Astrocyte (in vitro differentiated cells and primary cell): ENCODE measurements around the gene WNT9B. TPM values are rescaled to one million over a fixed set of nuclear protein-coding genes. Genes with fewer than 3 reads are reported as not detected.

Experiments
- DNase-seq: peaks from one replicate; pipeline ENCODE4 v3.0.0-alpha.2; 2010; ENCODE audit warnings: low read depth
- FAIRE-seq: peaks from 2 replicates; lab custom pipeline; 2011; peaks lifted over from hg19 to GRCh38; lab: Jason Lieb, UNC
- H2AFZ ChIP-seq: 2 replicates; pipeline ENCODE4 v1.6.0; 2012; ENCODE audit warnings: low read depth, low read length, inconsistent platforms
- H3K27ac ChIP-seq: 2 replicates; pipeline ENCODE4 v1.5.1; 2011; ENCODE audit warnings: low read depth, low read length, inconsistent platforms
- H3K27me3 ChIP-seq: 2 replicates; pipeline ENCODE4 v1.6.0; 2011; ENCODE audit warnings: low read length, inconsistent platforms; ENCODE audit not compliant: insufficient read depth
- H3K36me3 ChIP-seq: 2 replicates; pipeline ENCODE4 v1.5.1; 2011; ENCODE audit warnings: low read length, inconsistent platforms; ENCODE audit not compliant: insufficient read depth
- H3K4me1 ChIP-seq: 2 replicates; pipeline ENCODE4 v1.5.1; 2011; ENCODE audit warnings: low read length, inconsistent platforms; ENCODE audit not compliant: insufficient read depth
- H3K4me2 ChIP-seq: 2 replicates; pipeline ENCODE4 v1.6.0; 2012; ENCODE audit warnings: low read length, inconsistent platforms
- H3K4me3 ChIP-seq: 2 replicates; pipeline ENCODE4 v1.5.1; 2011; ENCODE audit warnings: low read depth, mild to moderate bottlenecking, low read length, inconsistent platforms; ENCODE audit not compliant: insufficient read depth
- H3K79me2 ChIP-seq: 2 replicates; pipeline ENCODE4 v1.6.0; 2012; ENCODE audit warnings: mild to moderate bottlenecking, low read length, inconsistent platforms; ENCODE audit not compliant: insufficient read depth
- H3K9ac ChIP-seq: 2 replicates; pipeline ENCODE4 v1.6.0; 2012; ENCODE audit warnings: mild to moderate bottlenecking, low read length, inconsistent platforms
- H3K9me3 ChIP-seq: 2 replicates; pipeline ENCODE4 v1.5.1; 2012; ENCODE audit warnings: low read depth, mild to moderate bottlenecking, low read length, inconsistent platforms; ENCODE audit not compliant: insufficient read depth
- H4K20me1 ChIP-seq: 2 replicates; pipeline ENCODE4 v1.6.0; 2012; ENCODE audit warnings: low read length, inconsistent platforms; ENCODE audit not compliant: insufficient read depth
- H3K27ac Mint-ChIP-seq: one replicate; pipeline ENCODE4 v1.8.0; 2021; ENCODE audit warnings: mild to moderate bottlenecking, mixed read lengths; ENCODE audit not compliant: unreplicated experiment
- H3K27me3 Mint-ChIP-seq: one replicate; pipeline ENCODE4 v1.8.0; 2021; ENCODE audit warnings: low read depth, mixed read lengths; ENCODE audit not compliant: unreplicated experiment
- H3K36me3 Mint-ChIP-seq: one replicate; pipeline ENCODE4 v1.8.0; 2021; ENCODE audit warnings: low read depth, mixed read lengths; ENCODE audit not compliant: unreplicated experiment
- H3K4me1 Mint-ChIP-seq: one replicate; pipeline ENCODE4 v1.8.0; 2021; ENCODE audit warnings: low read depth, mixed read lengths; ENCODE audit not compliant: unreplicated experiment
- H3K4me3 Mint-ChIP-seq: one replicate; pipeline ENCODE4 v1.8.0; 2021; ENCODE audit warnings: mild to moderate bottlenecking, moderate library complexity, mixed read lengths; ENCODE audit not compliant: unreplicated experiment
- H3K9me3 Mint-ChIP-seq: one replicate; pipeline ENCODE4 v1.8.0; 2021; ENCODE audit warnings: mild to moderate bottlenecking, mixed read lengths; ENCODE audit not compliant: unreplicated experiment
- CTCF ChIP-seq: IDR thresholded peaks from 2 replicates; pipeline ENCODE4 v1.5.1; 2011; ENCODE audit warnings: low read depth, mild to moderate bottlenecking, inconsistent platforms, low read length, moderate library complexity; ENCODE audit not compliant: insufficient read depth
- EZH2 ChIP-seq: IDR thresholded peaks from 2 replicates; pipeline ENCODE4 v1.6.1; 2012; ENCODE audit warnings: mild to moderate bottlenecking, low read length, inconsistent platforms; ENCODE audit not compliant: insufficient read depth
- total RNA-seq: library from RNA; stranded (reverse); gene quantifications from 2 replicates; pipeline ENCODE4 v1.2.1, GENCODE V29; 2021

WNT9B gene
- total RNA-seq, 1 donor from 2014 or later, result 0.48 TPM

- peak overlapping the region; percentile 36 for H2AFZ ChIP-seq
- Mint-ChIP-seq H3K4me1 (peaks cover 11% of the 10 kb centered on the region), H3K4me3 (no peak overlapping the region), H3K9me3 (no peaks in the 10 kb centered on the region), H3K27ac (peak overlapping the region; percentile 3), H3K36me3 (no peaks in the 10 kb centered on the region), H3K27me3 (peaks cover 41% of the 10 kb centered on the region)
- peak overlapping the region; percentile 39 for H3K4me2 ChIP-seq
- H3K9ac ChIP-seq, result peak overlapping the region; percentile 54
- H3K27ac ChIP-seq, result no peak overlapping the region
- H3K36me3 ChIP-seq, result no peaks in the 10 kb centered on the region
- no peaks in the 10 kb centered on the region for H3K9me3 ChIP-seq
- TF ChIP-seq EZH2 (no peak), CTCF (no peak)
- H4K20me1 ChIP-seq, result no peaks in the 10 kb centered on the region
- H3K79me2 ChIP-seq, result no peaks in the 10 kb centered on the region
- peaks cover 13% of the 10 kb centered on the region for H3K4me1 ChIP-seq
- DNase-seq, result peak; percentile 77
- peak; percentile 67 for FAIRE-seq
- H3K4me3 ChIP-seq, result no peak overlapping the region
- peaks cover 4% of the 10 kb centered on the region for H3K27me3 ChIP-seq
Observed at GRCh38 chr17:46832945-46833839, 18.2 kb upstream of the WNT9B start.

- Mint-ChIP-seq H3K4me3 (no peak overlapping the region), H3K27me3 (peaks cover 37% of the 10 kb centered on the region), H3K27ac (no peak overlapping the region), H3K36me3 (no peaks in the 10 kb centered on the region), H3K9me3 (no peaks in the 10 kb centered on the region), H3K4me1 (peaks cover 10% of the 10 kb centered on the region)
- Histone ChIP-seq H3K79me2 (no peaks in the 10 kb centered on the region), H2AFZ (peak overlapping the region; percentile 36), H3K4me3 (no peak overlapping the region), H3K27ac (no peak overlapping the region), H3K9ac (peak overlapping the region; percentile 54), H3K9me3 (no peaks in the 10 kb centered on the region), H3K4me2 (peak overlapping the region; percentile 39), H3K36me3 (no peaks in the 10 kb centered on the region), H4K20me1 (no peaks in the 10 kb centered on the region), H3K27me3 (peaks cover 4% of the 10 kb centered on the region), H3K4me1 (peaks cover 13% of the 10 kb centered on the region)
- DNase-seq (no peak), FAIRE-seq (no peak)
- no peak for TF ChIP-seq EZH2
- TF ChIP-seq CTCF, result no peak
Observed at GRCh38 chr17:46833840-46834208, 17.6 kb upstream of the WNT9B start.

GRCh38 chr17:46834846-46835245 is 16.5 kb upstream of the WNT9B start:
- Mint-ChIP-seq H3K4me3 (no peak overlapping the region), H3K27me3 (peaks cover 32% of the 10 kb centered on the region), H3K36me3 (no peaks in the 10 kb centered on the region), H3K9me3 (no peaks in the 10 kb centered on the region), H3K4me1 (peaks cover 10% of the 10 kb centered on the region), H3K27ac (no peak overlapping the region)
- Histone ChIP-seq H3K4me2 (no peak overlapping the region), H3K9ac (no peak overlapping the region), H2AFZ (no peak overlapping the region), H3K4me1 (peaks cover 13% of the 10 kb centered on the region), H3K4me3 (no peak overlapping the region), H3K79me2 (no peaks in the 10 kb centered on the region), H3K9me3 (no peaks in the 10 kb centered on the region), H3K36me3 (no peaks in the 10 kb centered on the region), H3K27ac (no peak overlapping the region), H3K27me3 (peaks cover 4% of the 10 kb centered on the region), H4K20me1 (no peaks in the 10 kb centered on the region)
- TF ChIP-seq EZH2 (no peak), CTCF (no peak)
- FAIRE-seq (no peak), DNase-seq (no peak)
